Tibial nerve (tissue), 4 donors: ENCODE data around the gene SEC16A. TPM values are rescaled to one million over a fixed set of nuclear protein-coding genes. Genes with fewer than 3 reads are reported as not detected.

ENCODE experiments used
- DNase-seq, 2 donors: peaks; one replicate each; pipeline ENCODE4 v3.0.0-alpha.2; 2019; ENCODE audit warnings: low spot score in 2 of 2
- H3K27ac ChIP-seq, 4 donors: fragments of 200-600 bp; sonication (generic) in 3 of 4; one replicate each; pipeline ENCODE4 v1.5.1; 2017 to 2019; ENCODE audit warnings: mild to moderate bottlenecking in 1 of 4
- H3K27me3 ChIP-seq, 2 donors: fragments of 200-600 bp; sonication (generic) in 1 of 2; one replicate each; pipeline versions ENCODE4 v1.5.1 to v1.6.0; 2017 to 2019
- H3K36me3 ChIP-seq, 3 donors: fragments of 200-600 bp; sonication (generic); one replicate each; pipeline ENCODE4 v1.5.1; 2018 to 2019
- H3K4me1 ChIP-seq, 4 donors: fragments of 200-600 bp; sonication (generic) in 3 of 4; one replicate each; pipeline ENCODE4 v1.5.1; 2017 to 2019
- H3K4me3 ChIP-seq, 4 donors: fragments of 200-600 bp; sonication (generic) in 3 of 4; one replicate each; pipeline ENCODE4 v1.5.1; 2017 to 2019; ENCODE audit warnings: mild to moderate bottlenecking in 1 of 4, moderate library complexity in 1 of 4
- H3K9me3 ChIP-seq, 4 donors: fragments of 200-600 bp; sonication (generic) in 3 of 4; one replicate each; pipeline ENCODE4 v1.5.1; 2017 to 2019
- CTCF ChIP-seq, 5 experiments: fragments of 200-600 bp in 3 of 5; fragments of 450-650 bp in 2 of 5; sonication (generic) in 3 of 5; IDR thresholded peaks; one replicate each; pipeline ENCODE4 v1.5.1; 2016 to 2019; ENCODE audit warnings: antibody characterized with exemption in 5 of 5, mild to moderate bottlenecking in 3 of 5, moderate library complexity in 2 of 5
- EP300 ChIP-seq, 2 donors: sonication (generic); formaldehyde crosslinking; IDR thresholded peaks; one replicate each; pipeline ENCODE4 v1.6.1; 2017; ENCODE audit warnings: antibody characterized with exemption in 2 of 2, mild to moderate bottlenecking in 1 of 2
- POLR2A ChIP-seq, 2 donors: fragments of 450-650 bp; IDR thresholded peaks; one replicate each; pipeline ENCODE4 v1.6.1; 2017; ENCODE audit warnings: antibody characterized with exemption in 2 of 2, mild to moderate bottlenecking in 2 of 2, moderate library complexity in 2 of 2
- WGBS, 2 donors: methylation state at CpG; one replicate each; pipeline ENCODE4 v1.1.5; 2018; 5-methylcytosine and 5-hydroxymethylcytosine counted together
- total RNA-seq, 4 donors: library from RNA; depleted of rRNA; stranded (reverse); fragments of >200 nt; gene quantifications; one replicate each; pipeline ENCODE4 v1.1.0, GENCODE V29; 2016

The SEC16A gene
- total RNA-seq, 4 donors from 2014 or later: 45.8 to 67.5 (median 47.9) TPM

- H3K9me3 ChIP-seq: no peaks in the 10 kb centered on the region
- no peaks in the 10 kb centered on the region for H3K4me1 ChIP-seq
- no peak overlapping the region for H3K4me3 ChIP-seq
- WGBS, 2 donors: 96% methylated on average over 17 to 19 of the region's 24 CpGs
- H3K27ac ChIP-seq: no peak overlapping the region
- no peak for DNase-seq
- TF ChIP-seq EP300 (IDR thresholded peaks at IDR 0.05) (no peak), POLR2A (IDR thresholded peaks at IDR 0.05) (no peak), CTCF (IDR thresholded peaks at IDR 0.05) (no peak)
- H3K27me3 ChIP-seq: no peaks in the 10 kb centered on the region
- peaks cover 12 to 100% (median 65%) of the 10 kb centered on the region in 3 donors for H3K36me3 ChIP-seq
Observed at GRCh38 chr9:136457326-136457725, 25.5 kb downstream of the SEC16A start.

GRCh38 chr9:136456258-136456657 lies 26.6 kb downstream of the SEC16A start:
- Histone ChIP-seq H3K4me3 (no peak overlapping the region), H3K27ac (no peak overlapping the region), H3K27me3 (no peaks in the 10 kb centered on the region), H3K9me3 (no peaks in the 10 kb centered on the region), H3K36me3 (peaks cover 12 to 99% (median 66%) of the 10 kb centered on the region in 3 donors), H3K4me1 (no peaks in the 10 kb centered on the region)
- DNase-seq: no peak
- WGBS, 2 donors: 81 to 90% methylated on average over 8 to 9 of the region's 9 CpGs
- no peak for TF ChIP-seq CTCF (IDR thresholded peaks at IDR 0.05)
- TF ChIP-seq POLR2A (IDR thresholded peaks at IDR 0.05): no peak
- no peak for TF ChIP-seq EP300 (IDR thresholded peaks at IDR 0.05)

- H3K9me3 ChIP-seq: no peaks in the 10 kb centered on the region
- no peak overlapping the region for H3K4me3 ChIP-seq
- H3K27ac ChIP-seq: no peak overlapping the region
- H3K36me3 ChIP-seq: peaks cover 10 to 99% (median 62%) of the 10 kb centered on the region in 3 donors
- no peak for TF ChIP-seq EP300 (IDR thresholded peaks at IDR 0.05)
- no peak for TF ChIP-seq CTCF (IDR thresholded peaks at IDR 0.05)
- no peak for TF ChIP-seq POLR2A (IDR thresholded peaks at IDR 0.05)
- H3K27me3 ChIP-seq: no peaks in the 10 kb centered on the region
- no peaks in the 10 kb centered on the region for H3K4me1 ChIP-seq
- no peak for DNase-seq
- WGBS, 2 donors: 88 to 93% methylated on average over 33 to 43 of the region's 43 CpGs
Observed at GRCh38 chr9:136455043-136456002, 27.5 kb downstream of the SEC16A start.

GRCh38 chr9:136454026-136454796 lies 28.6 kb downstream of the SEC16A start:
- Histone ChIP-seq H3K27ac (no peak overlapping the region), H3K36me3 (peaks cover 3 to 99% (median 56%) of the 10 kb centered on the region in 3 donors), H3K27me3 (no peaks in the 10 kb centered on the region), H3K4me1 (no peaks in the 10 kb centered on the region), H3K9me3 (no peaks in the 10 kb centered on the region), H3K4me3 (no peak overlapping the region)
- WGBS, 2 donors: 83 to 90% methylated on average over 17 to 24 of the region's 25 CpGs
- TF ChIP-seq EP300 (IDR thresholded peaks at IDR 0.05): no peak
- TF ChIP-seq CTCF (IDR thresholded peaks at IDR 0.05): no peak
- TF ChIP-seq POLR2A (IDR thresholded peaks at IDR 0.05): no peak
- DNase-seq: no peak
